ENCODE results near the gene TMEM92. TPM values are rescaled to one million over a fixed set of nuclear protein-coding genes. Genes with fewer than 3 reads are reported as not detected.

The TMEM92 gene
- total and polyA plus RNA-seq, 10 of the 15 experiments (the other 5 are each of a cell fraction or from before 2014, with no cell fraction given), result 0.11 to 1.2 (median 0.32) TPM

GRCh38 chr17:50274897-50275221 lies 593 bp downstream of the TMEM92 start:
- no TSS peak for BruUV-seq (replicated peaks)
- ATAC-seq, result no peak
- ChIA-PET CTCF (interaction anchor here (0.6 to 19.2 kb wide), 17 partner anchors 9 to 182 kb away, joined by 3 to 298 read pairs (median 5); partner anchors contain the start of gene COL1A1), POLR2A (interaction anchor here (0.9 to 2.0 kb wide), 3 partner anchors 14 to 75 kb away, joined by 4 to 7 read pairs (median 7); no protein-coding TSS in a partner anchor), SMC1A (ENCODE audit: uncharacterized antibody, unreplicated experiment) (interaction anchor here (0.8 to 9.4 kb wide), 8 partner anchors 20 to 105 kb away, joined by 3 to 87 read pairs (median 5); partner anchors contain the start of gene COL1A1), RAD21 (ENCODE audit: unreplicated experiment) (interaction anchor here (0.5 to 7.4 kb wide), 14 partner anchors 20 to 122 kb away, joined by 3 to 84 read pairs (median 4); partner anchors contain the start of genes COL1A1 and LRRC59)
- Histone ChIP-seq H3K79me2 (ENCODE audit: control insufficient read depth, insufficient read depth, low read length) (no peaks in the 10 kb centered on the region), H3K27ac (ENCODE audit: control insufficient read depth, insufficient read depth) (no peak overlapping the region), H3K9ac (ENCODE audit: control insufficient read depth, insufficient read depth, low read length) (no peak overlapping the region), H3K9me3 (replicated peaks; ENCODE audit: control insufficient read depth, insufficient read depth, low read length) (no peaks in the 10 kb centered on the region), H2AFZ (ENCODE audit: control insufficient read depth, low read depth, low read length) (no peak overlapping the region), H3K4me3 (no peak overlapping the region), H3K36me3 (ENCODE audit: control insufficient read depth in 2 of 2, insufficient read depth in 2 of 2, low read length in 1 of 2) (no peaks in the 10 kb centered on the region), H4K20me1 (ENCODE audit: control insufficient read depth, insufficient read depth) (no peaks in the 10 kb centered on the region), H3K27me3 (replicated peaks in 1 of 2; ENCODE audit: control insufficient read depth in 2 of 2, insufficient read depth in 2 of 2, low read length in 1 of 2) (peaks cover 0 to 1% of the 10 kb centered on the region in 2 experiments; a peak in 3 of 4 replicates), H3K4me2 (ENCODE audit: control insufficient read depth, insufficient read depth) (no peak overlapping the region), H3K4me1 (ENCODE audit: control insufficient read depth, insufficient read depth, low read length) (peaks cover 5% of the 10 kb centered on the region)
- FAIRE-seq, result no peak
- 33% methylated on average over 4 of the region's 4 CpGs for WGBS (ENCODE audit: insufficient coverage, insufficient replicate concordance, low lambda C conversion rate, missing lambda C conversion rate)
- no peak for DNase-seq (ENCODE audit: low read depth, low spot score)
- in situ Hi-C loops (cut with MboI) (loop anchor here (5.0 kb wide), 1 partner anchor 68 kb away; no protein-coding TSS in a partner anchor), intact Hi-C loops (cut with micrococcal nuclease; ENCODE audit: unreplicated experiment) (no loop called here)
- TF ChIP-seq PAX5 (IDR thresholded peaks at IDR 0.05; ENCODE audit: borderline replicate concordance, low read depth, low read length), result no peak
- no peak for TF ChIP-seq IRF3 (IDR thresholded peaks at IDR 0.05)
- no peak for TF ChIP-seq ZNF592 (IDR thresholded peaks at IDR 0.05)
- TF ChIP-seq RBBP5 (conservative IDR thresholded peaks at IDR 0.05), result no peak
- TF ChIP-seq CREB1 (IDR thresholded peaks at IDR 0.05; ENCODE audit: low read depth), result no peak
- TF ChIP-seq WRNIP1 (IDR thresholded peaks at IDR 0.05; ENCODE audit: borderline replicate concordance, low read depth, low read length), result no peak
- TF ChIP-seq ATF2 (IDR thresholded peaks at IDR 0.05; ENCODE audit: low read length), result no peak
- no peak for TF ChIP-seq BCL3 (IDR thresholded peaks at IDR 0.05; ENCODE audit: borderline replicate concordance, insufficient read depth, low read depth, low read length, poor library complexity, severe bottlenecking)

Data from GM12878 (cell line).